Measurements from ENCODE around the gene SETD5. TPM values are rescaled to one million over a fixed set of nuclear protein-coding genes. Genes with fewer than 3 reads are reported as not detected.

SETD5 gene
- total RNA-seq, 1 experiment from 2014 or later: 279 TPM

DNA sequence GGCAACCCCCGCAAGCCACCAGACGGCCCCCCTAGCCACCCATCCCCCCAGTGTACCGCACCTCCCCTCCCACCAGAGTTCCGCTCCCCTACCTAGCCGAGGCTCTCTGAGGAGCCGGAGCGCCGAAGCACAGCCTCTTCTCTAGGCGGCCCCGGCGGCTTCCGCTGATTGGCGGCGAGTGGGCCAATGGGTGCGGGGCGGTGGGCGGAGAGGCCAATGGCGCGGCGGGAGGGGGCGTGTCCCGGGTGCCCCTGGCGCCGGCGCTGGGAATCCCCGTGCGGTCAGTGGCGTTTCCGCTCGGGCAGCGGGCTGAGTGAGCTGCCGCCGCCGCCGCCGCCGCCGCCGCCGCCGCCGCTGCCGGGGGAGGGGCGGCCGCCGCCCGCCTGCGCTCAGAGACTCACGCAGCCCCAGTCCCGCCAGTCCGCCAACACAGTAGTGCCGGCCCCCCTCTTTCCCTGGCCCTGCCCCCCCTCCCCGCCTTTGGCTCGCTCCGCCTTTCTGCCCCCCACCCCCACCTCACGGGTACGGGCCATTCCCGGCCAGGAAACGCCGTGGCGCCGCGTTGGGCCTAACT, at the start of gene SETD5 (continued):
- peak; percentile 37; the same call in 1 of the 2 replicates for TF ChIP-seq TP53 (CRISPR knock-in tag; IDR thresholded peaks at IDR 0.05)
- TF ChIP-seq, protein P1, sequence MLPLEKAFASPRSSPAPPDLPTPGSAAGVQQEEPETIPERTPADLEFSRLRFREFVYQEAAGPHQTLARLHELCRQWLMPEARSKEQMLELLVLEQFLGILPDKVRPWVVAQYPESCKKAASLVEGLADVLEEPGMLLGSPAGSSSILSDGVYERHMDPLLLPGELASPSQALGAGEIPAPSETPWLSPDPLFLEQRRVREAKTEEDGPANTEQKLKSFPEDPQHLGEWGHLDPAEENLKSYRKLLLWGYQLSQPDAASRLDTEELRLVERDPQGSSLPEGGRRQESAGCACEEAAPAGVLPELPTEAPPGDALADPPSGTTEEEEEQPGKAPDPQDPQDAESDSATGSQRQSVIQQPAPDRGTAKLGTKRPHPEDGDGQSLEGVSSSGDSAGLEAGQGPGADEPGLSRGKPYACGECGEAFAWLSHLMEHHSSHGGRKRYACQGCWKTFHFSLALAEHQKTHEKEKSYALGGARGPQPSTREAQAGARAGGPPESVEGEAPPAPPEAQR (CRISPR knock-in tag; IDR thresholded peaks at IDR 0.05): no peak
- TF ChIP-seq, protein P2, sequence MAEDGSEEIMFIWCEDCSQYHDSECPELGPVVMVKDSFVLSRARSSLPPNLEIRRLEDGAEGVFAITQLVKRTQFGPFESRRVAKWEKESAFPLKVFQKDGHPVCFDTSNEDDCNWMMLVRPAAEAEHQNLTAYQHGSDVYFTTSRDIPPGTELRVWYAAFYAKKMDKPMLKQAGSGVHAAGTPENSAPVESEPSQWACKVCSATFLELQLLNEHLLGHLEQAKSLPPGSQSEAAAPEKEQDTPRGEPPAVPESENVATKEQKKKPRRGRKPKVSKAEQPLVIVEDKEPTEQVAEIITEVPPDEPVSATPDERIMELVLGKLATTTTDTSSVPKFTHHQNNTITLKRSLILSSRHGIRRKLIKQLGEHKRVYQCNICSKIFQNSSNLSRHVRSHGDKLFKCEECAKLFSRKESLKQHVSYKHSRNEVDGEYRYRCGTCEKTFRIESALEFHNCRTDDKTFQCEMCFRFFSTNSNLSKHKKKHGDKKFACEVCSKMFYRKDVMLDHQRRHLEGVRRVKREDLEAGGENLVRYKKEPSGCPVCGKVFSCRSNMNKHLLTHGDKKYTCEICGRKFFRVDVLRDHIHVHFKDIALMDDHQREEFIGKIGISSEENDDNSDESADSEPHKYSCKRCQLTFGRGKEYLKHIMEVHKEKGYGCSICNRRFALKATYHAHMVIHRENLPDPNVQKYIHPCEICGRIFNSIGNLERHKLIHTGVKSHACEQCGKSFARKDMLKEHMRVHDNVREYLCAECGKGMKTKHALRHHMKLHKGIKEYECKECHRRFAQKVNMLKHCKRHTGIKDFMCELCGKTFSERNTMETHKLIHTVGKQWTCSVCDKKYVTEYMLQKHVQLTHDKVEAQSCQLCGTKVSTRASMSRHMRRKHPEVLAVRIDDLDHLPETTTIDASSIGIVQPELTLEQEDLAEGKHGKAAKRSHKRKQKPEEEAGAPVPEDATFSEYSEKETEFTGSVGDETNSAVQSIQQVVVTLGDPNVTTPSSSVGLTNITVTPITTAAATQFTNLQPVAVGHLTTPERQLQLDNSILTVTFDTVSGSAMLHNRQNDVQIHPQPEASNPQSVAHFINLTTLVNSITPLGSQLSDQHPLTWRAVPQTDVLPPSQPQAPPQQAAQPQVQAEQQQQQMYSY (CRISPR knock-in tag; IDR thresholded peaks at IDR 0.05): no peak
- TF ChIP-seq NR3C1 (CRISPR knock-in tag; conservative IDR thresholded peaks at IDR 0.05; ENCODE audit: low read depth): no peak
- TF ChIP-seq, protein P3, sequence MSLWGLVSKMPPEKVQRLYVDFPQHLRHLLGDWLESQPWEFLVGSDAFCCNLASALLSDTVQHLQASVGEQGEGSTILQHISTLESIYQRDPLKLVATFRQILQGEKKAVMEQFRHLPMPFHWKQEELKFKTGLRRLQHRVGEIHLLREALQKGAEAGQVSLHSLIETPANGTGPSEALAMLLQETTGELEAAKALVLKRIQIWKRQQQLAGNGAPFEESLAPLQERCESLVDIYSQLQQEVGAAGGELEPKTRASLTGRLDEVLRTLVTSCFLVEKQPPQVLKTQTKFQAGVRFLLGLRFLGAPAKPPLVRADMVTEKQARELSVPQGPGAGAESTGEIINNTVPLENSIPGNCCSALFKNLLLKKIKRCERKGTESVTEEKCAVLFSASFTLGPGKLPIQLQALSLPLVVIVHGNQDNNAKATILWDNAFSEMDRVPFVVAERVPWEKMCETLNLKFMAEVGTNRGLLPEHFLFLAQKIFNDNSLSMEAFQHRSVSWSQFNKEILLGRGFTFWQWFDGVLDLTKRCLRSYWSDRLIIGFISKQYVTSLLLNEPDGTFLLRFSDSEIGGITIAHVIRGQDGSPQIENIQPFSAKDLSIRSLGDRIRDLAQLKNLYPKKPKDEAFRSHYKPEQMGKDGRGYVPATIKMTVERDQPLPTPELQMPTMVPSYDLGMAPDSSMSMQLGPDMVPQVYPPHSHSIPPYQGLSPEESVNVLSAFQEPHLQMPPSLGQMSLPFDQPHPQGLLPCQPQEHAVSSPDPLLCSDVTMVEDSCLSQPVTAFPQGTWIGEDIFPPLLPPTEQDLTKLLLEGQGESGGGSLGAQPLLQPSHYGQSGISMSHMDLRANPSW (CRISPR knock-in tag; conservative IDR thresholded peaks at IDR 0.05; ENCODE audit: low read depth): no peak
- no peak for TF ChIP-seq ATF1 (CRISPR knock-in tag; IDR thresholded peaks at IDR 0.05)
- TF ChIP-seq, protein P4, sequence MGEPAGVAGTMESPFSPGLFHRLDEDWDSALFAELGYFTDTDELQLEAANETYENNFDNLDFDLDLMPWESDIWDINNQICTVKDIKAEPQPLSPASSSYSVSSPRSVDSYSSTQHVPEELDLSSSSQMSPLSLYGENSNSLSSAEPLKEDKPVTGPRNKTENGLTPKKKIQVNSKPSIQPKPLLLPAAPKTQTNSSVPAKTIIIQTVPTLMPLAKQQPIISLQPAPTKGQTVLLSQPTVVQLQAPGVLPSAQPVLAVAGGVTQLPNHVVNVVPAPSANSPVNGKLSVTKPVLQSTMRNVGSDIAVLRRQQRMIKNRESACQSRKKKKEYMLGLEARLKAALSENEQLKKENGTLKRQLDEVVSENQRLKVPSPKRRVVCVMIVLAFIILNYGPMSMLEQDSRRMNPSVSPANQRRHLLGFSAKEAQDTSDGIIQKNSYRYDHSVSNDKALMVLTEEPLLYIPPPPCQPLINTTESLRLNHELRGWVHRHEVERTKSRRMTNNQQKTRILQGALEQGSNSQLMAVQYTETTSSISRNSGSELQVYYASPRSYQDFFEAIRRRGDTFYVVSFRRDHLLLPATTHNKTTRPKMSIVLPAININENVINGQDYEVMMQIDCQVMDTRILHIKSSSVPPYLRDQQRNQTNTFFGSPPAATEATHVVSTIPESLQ (CRISPR knock-in tag; IDR thresholded peaks at IDR 0.05): no peak
- no peak for TF ChIP-seq ZNF416 (CRISPR knock-in tag; IDR thresholded peaks at IDR 0.05)
- TF ChIP-seq, protein P5, sequence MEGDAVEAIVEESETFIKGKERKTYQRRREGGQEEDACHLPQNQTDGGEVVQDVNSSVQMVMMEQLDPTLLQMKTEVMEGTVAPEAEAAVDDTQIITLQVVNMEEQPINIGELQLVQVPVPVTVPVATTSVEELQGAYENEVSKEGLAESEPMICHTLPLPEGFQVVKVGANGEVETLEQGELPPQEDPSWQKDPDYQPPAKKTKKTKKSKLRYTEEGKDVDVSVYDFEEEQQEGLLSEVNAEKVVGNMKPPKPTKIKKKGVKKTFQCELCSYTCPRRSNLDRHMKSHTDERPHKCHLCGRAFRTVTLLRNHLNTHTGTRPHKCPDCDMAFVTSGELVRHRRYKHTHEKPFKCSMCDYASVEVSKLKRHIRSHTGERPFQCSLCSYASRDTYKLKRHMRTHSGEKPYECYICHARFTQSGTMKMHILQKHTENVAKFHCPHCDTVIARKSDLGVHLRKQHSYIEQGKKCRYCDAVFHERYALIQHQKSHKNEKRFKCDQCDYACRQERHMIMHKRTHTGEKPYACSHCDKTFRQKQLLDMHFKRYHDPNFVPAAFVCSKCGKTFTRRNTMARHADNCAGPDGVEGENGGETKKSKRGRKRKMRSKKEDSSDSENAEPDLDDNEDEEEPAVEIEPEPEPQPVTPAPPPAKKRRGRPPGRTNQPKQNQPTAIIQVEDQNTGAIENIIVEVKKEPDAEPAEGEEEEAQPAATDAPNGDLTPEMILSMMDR (IDR thresholded peaks at IDR 0.05): no peak
- 0 out of 2 replicates have a peak, but pooled peaks have one; percentile 11 for TF ChIP-seq MYBL2 (CRISPR knock-in tag; IDR thresholded peaks at IDR 0.05)
- TF ChIP-seq, protein P6, sequence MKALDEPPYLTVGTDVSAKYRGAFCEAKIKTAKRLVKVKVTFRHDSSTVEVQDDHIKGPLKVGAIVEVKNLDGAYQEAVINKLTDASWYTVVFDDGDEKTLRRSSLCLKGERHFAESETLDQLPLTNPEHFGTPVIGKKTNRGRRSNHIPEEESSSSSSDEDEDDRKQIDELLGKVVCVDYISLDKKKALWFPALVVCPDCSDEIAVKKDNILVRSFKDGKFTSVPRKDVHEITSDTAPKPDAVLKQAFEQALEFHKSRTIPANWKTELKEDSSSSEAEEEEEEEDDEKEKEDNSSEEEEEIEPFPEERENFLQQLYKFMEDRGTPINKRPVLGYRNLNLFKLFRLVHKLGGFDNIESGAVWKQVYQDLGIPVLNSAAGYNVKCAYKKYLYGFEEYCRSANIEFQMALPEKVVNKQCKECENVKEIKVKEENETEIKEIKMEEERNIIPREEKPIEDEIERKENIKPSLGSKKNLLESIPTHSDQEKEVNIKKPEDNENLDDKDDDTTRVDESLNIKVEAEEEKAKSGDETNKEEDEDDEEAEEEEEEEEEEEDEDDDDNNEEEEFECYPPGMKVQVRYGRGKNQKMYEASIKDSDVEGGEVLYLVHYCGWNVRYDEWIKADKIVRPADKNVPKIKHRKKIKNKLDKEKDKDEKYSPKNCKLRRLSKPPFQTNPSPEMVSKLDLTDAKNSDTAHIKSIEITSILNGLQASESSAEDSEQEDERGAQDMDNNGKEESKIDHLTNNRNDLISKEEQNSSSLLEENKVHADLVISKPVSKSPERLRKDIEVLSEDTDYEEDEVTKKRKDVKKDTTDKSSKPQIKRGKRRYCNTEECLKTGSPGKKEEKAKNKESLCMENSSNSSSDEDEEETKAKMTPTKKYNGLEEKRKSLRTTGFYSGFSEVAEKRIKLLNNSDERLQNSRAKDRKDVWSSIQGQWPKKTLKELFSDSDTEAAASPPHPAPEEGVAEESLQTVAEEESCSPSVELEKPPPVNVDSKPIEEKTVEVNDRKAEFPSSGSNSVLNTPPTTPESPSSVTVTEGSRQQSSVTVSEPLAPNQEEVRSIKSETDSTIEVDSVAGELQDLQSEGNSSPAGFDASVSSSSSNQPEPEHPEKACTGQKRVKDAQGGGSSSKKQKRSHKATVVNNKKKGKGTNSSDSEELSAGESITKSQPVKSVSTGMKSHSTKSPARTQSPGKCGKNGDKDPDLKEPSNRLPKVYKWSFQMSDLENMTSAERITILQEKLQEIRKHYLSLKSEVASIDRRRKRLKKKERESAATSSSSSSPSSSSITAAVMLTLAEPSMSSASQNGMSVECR (CRISPR knock-in tag; IDR thresholded peaks at IDR 0.05; ENCODE audit: borderline replicate concordance): no peak
- TF ChIP-seq, protein P7, sequence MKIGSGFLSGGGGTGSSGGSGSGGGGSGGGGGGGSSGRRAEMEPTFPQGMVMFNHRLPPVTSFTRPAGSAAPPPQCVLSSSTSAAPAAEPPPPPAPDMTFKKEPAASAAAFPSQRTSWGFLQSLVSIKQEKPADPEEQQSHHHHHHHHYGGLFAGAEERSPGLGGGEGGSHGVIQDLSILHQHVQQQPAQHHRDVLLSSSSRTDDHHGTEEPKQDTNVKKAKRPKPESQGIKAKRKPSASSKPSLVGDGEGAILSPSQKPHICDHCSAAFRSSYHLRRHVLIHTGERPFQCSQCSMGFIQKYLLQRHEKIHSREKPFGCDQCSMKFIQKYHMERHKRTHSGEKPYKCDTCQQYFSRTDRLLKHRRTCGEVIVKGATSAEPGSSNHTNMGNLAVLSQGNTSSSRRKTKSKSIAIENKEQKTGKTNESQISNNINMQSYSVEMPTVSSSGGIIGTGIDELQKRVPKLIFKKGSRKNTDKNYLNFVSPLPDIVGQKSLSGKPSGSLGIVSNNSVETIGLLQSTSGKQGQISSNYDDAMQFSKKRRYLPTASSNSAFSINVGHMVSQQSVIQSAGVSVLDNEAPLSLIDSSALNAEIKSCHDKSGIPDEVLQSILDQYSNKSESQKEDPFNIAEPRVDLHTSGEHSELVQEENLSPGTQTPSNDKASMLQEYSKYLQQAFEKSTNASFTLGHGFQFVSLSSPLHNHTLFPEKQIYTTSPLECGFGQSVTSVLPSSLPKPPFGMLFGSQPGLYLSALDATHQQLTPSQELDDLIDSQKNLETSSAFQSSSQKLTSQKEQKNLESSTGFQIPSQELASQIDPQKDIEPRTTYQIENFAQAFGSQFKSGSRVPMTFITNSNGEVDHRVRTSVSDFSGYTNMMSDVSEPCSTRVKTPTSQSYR (CRISPR knock-in tag; IDR thresholded peaks at IDR 0.05): 0 out of 2 replicates have a peak, but pooled peaks have one; percentile 4
- TF ChIP-seq TCF7 (CRISPR knock-in tag; IDR thresholded peaks at IDR 0.05; ENCODE audit: low read depth): no peak
